Esophagus squamous epithelium (tissue), 4 donors: ENCODE results near the gene SUPT6H.

ENCODE experiments used
- POLR2A ChIP-seq, 4 donors: fragments of 450-650 bp; IDR thresholded peaks; one replicate each; pipeline ENCODE4 v1.6.1; 2017; ENCODE audit warnings: antibody characterized with exemption in 4 of 4, mild to moderate bottlenecking in 4 of 4, moderate library complexity in 3 of 4
- TF ChIP-seq, protein P1 (sequence below), 6 experiments: fragments of 450-650 bp in 4 of 6; fragments of 200-600 bp in 2 of 6; sonication (generic) in 2 of 6; IDR thresholded peaks; one replicate each; pipeline ENCODE4 v1.5.1; 2016 to 2019; ENCODE audit warnings: antibody characterized with exemption in 6 of 6, mild to moderate bottlenecking in 4 of 6, moderate library complexity in 4 of 6

DNA sequence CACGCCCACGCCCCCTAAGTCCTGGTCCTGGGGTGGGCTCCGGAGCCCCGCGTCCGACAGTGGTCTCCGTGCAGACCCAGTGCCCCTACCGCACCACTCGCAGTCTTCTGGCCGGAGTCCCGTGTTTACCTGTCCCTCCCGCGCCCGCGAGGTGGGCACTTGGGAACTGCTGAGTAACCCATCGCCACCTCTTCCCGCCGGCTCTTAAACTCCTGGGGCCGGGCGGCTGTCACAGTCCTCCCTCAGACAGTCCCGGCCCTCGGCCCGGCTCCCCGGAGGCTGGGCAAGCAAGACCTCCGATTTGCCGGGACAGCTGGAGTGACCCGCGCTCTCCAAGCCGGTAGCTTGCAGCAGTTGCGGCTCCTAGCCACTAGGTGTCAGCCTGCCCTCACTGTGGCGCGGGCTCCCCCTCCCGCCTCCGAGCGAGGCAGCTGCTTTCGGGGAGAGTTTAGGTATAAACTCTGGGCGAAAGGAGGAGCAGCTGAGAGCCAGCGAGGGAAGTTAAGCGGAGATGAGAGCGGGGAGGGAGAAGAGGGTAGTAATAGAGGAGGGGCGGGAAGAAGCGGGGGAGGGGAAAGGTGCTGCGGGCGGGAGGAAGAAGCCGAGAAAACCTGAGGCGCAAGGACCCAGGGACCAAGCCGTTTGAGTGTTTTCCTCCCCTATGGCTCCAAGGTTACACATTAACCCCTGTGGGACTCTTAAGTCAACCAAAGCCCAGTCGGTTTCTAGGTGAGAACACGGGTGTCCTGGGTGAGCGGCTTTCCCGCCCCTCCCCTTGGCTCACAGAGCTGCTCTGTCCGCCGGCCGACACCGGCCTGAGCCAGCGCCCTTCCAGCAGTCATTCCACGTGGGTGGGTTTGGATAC is 64.9 kb downstream of the SUPT6H start:
- TF ChIP-seq, protein P1, sequence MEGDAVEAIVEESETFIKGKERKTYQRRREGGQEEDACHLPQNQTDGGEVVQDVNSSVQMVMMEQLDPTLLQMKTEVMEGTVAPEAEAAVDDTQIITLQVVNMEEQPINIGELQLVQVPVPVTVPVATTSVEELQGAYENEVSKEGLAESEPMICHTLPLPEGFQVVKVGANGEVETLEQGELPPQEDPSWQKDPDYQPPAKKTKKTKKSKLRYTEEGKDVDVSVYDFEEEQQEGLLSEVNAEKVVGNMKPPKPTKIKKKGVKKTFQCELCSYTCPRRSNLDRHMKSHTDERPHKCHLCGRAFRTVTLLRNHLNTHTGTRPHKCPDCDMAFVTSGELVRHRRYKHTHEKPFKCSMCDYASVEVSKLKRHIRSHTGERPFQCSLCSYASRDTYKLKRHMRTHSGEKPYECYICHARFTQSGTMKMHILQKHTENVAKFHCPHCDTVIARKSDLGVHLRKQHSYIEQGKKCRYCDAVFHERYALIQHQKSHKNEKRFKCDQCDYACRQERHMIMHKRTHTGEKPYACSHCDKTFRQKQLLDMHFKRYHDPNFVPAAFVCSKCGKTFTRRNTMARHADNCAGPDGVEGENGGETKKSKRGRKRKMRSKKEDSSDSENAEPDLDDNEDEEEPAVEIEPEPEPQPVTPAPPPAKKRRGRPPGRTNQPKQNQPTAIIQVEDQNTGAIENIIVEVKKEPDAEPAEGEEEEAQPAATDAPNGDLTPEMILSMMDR (IDR thresholded peaks at IDR 0.05), result peak; percentile 99 to 100 (median 100)
- no peak for TF ChIP-seq POLR2A (IDR thresholded peaks at IDR 0.05)
